MG63 (cell line): ENCODE results near the gene PSME4. TPM values are rescaled to one million over a fixed set of nuclear protein-coding genes. Genes with fewer than 3 reads are reported as not detected.
"Not testable (repeated sequence)": the region's sequence is repeated elsewhere in the genome, so short reads cannot be mapped to it uniquely, and the experiment has no call there.

ENCODE experiments used
- DNase-seq: peaks from one replicate; pipeline ENCODE4 v3.0.0-alpha.2; 2020
- H3K27me3 ChIP-seq: fragments of 250-450 bp; sonication (Bioruptor Pico); 2 replicates; pipeline ENCODE4 v1.5.1; 2020; ENCODE audit warnings: mild to moderate bottlenecking, moderate library complexity
- H3K36me3 ChIP-seq: fragments of 250-450 bp; sonication (Bioruptor Pico); 2 replicates; pipeline ENCODE4 v1.5.1; 2020; ENCODE audit warnings: mild to moderate bottlenecking, moderate library complexity
- H3K4me3 ChIP-seq: fragments of 250-450 bp; sonication (Bioruptor Pico); 2 replicates; pipeline ENCODE4 v1.5.1; 2020; ENCODE audit warnings: mild to moderate bottlenecking, moderate library complexity
- H3K9me3 ChIP-seq: fragments of 250-450 bp; sonication (Bioruptor Pico); 2 replicates; pipeline ENCODE4 v1.5.1; 2020; ENCODE audit warnings: mild to moderate bottlenecking, moderate library complexity
- total RNA-seq: library from RNA; depleted of rRNA; stranded (reverse); fragments of >200 nt; shearing (Covaris generic); gene quantifications from 2 replicates; pipeline ENCODE4 v1.2.3, GENCODE V29; 2014; ENCODE audit warnings: low replicate concordance

Gene PSME4
- total RNA-seq, 1 experiment from 2014 or later, result 17.9 TPM

DNA sequence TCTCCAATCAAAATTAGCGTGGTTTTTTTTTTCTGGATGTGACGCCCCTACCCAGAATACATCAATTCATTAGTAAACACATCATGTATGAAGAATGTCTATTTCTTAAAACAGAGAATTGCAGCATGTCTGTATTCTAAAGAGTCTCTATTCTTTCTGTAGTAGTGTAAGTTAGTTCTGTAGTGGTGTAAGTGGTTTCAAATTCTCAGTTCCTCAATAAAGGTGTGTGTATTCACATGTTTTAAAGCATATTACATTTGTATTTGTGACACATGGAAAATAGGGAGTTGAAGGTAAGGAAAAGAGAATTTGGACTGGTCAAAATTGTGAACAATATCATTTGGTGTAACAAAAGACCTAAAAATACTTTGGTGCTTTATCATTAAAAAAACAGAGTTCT is 103.0 kb downstream of the PSME4 start:
- Histone ChIP-seq H3K4me3 (no peak overlapping the region), H3K9me3 (no peaks in the 10 kb centered on the region), H3K36me3 (peaks cover 47% of the 10 kb centered on the region), H3K27me3 (no peaks in the 10 kb centered on the region)
- no peak for DNase-seq

DNA sequence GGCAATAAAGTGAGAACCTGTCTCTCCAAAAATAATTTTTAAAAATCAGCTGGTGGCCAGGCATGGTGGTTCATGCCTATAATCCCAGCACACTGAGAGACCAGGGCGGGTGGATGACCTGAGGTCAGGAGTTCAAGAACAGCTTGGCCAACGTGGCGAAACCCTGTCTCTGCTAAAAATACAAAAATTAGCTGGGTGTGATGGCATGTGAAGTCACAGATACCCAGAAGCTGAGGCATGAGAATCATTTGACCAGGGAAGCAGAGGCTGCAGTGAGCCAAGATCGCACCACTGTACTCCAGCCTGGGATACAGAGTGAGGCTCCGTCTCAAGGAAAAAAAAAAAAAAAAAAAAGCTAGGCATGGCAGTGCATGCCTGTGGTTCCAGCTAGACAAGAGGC is 103.6 kb downstream of the PSME4 start:
- H3K36me3 ChIP-seq, result peaks cover 47% of the 10 kb centered on the region
- DNase-seq, result no peak

DNA sequence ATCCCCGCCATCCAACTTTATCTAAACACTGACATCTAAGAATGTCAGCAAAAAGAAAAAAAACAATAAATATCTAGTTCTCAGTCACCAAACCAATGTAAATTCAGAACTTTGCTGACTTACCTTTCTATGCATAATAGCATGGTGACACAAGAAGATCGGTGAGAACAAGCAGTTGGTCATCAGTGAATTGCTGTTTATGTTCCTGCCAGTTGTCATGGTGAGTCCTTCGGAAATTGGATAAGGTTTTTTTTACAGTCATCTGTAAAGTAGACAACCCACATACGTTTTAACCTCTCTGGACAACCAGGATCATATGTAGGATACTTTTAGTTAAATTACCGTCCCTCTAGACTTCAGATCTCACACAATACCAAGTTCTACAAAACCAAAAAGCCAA is 104.8 kb downstream of the PSME4 start:
- Histone ChIP-seq H3K27me3 (no peaks in the 10 kb centered on the region), H3K4me3 (no peak overlapping the region), H3K9me3 (no peaks in the 10 kb centered on the region), H3K36me3 (peaks cover 47% of the 10 kb centered on the region)
- DNase-seq, result no peak

More for the DNA sequence above, 103.6 kb downstream of the PSME4 start:
- no peaks in the 10 kb centered on the region for H3K27me3 ChIP-seq
- H3K9me3 ChIP-seq, result no peaks in the 10 kb centered on the region
- no peak overlapping the region for H3K4me3 ChIP-seq

DNA sequence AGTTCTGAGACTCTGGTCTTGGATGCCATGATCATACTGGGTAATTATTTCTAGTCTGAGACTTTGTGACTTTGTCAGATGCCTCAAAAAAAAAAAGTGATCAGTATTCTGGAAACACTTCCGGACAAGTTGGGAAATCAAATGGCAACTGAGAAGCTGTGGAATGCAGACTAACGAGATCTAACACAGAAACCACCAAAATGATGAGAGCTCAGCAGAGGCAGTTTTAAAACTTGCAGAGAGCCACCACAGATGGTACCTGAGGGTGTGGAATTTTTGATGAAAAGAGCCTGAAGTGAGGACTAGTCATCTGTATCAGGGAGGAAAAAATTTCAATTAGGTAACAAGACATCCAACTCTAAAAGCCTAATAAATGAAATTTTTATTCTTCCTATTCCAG is 105.5 kb downstream of the PSME4 start:
- no peaks in the 10 kb centered on the region for H3K9me3 ChIP-seq
- peaks cover 48% of the 10 kb centered on the region for H3K36me3 ChIP-seq
- H3K27me3 ChIP-seq, result no peaks in the 10 kb centered on the region
- DNase-seq, result no peak
- H3K4me3 ChIP-seq, result no peak overlapping the region

GRCh38 chr2:53863538-53864227 is 107.1 kb downstream of the PSME4 start:
- no peak overlapping the region for H3K4me3 ChIP-seq
- H3K9me3 ChIP-seq, result no peaks in the 10 kb centered on the region
- H3K36me3 ChIP-seq, result peaks cover 45% of the 10 kb centered on the region
- no peak for DNase-seq
- H3K27me3 ChIP-seq, result no peaks in the 10 kb centered on the region

DNA sequence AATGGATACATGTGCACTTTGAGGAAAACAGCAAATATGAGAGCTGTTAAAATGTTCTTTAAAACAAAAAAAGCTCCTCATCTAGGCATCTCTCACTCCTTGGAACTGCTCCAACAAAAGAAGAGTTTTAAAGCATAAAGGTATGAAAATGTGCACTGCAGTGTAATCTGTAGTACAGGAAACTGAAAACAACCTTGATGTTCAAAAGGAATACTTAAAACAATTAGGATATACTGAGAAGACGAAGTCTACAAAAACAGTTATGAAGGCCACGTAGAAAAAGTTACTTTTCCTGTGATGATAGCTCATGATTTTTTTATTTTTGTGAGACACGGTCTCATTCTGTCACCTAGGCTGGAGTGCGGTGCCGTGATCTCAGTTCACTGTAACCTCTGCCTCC is 109.0 kb downstream of the PSME4 start:
- Histone ChIP-seq H3K27me3 (no peaks in the 10 kb centered on the region), H3K36me3 (peaks cover 39% of the 10 kb centered on the region), H3K9me3 (no peaks in the 10 kb centered on the region), H3K4me3 (no peak overlapping the region)
- DNase-seq, result no peak

DNA sequence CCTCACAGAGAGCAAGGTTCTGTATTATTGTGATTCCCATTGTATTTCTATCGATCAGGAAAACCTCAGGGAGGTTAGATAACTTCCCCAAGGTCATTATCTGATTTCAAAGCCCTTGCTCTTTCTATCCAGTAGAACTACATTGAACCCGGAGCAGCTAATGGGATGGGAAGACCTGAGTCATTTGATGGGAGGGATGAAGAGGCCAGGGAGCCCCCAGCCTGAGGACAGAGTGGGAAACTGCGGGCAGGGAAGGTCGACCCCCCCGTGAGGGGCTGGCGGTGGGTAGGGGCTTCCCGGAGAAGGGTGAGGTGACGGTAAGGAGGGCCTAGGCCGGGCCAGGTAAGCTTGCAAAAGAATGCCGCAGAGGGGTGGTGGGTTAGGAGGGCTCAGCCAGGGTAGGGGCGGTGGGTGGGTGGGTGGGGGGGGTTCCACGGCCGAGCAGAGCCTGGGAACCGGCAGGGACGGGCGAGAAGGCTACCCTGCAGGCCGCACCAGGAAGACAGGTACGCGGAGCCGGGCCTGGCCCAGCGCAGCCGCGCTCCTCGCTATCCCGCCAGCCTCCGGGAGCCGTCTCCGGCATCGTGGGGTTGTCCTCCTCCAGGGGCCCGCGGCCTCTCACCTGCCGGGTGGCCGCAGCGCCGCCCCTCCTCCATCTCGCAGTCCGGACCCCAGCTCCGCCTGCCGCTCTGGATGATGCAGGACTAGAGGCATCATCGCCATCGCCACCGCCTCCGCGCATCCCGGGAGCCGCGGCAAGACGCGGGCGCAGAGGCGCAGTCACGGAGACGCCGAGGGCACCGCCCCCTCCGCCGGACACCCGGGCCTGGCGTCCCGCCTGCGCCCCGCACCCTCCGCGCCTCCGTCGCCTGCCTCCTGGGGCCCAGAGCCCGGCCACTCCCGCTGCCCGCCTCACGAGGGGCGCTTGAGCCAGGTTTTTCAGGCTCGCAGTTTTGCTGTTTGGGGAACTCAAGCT is 111.3 kb downstream of the PSME4 start, which contains the start of gene GPR75:
Gene GPR75 (minus strand): TSS at position 762 of the 976 bp plus-strand sequence. CDS start 5,211 bp downstream, outside the sequence.
- DNase-seq, result no peak
- peaks cover 18% of the 10 kb centered on the region for H3K36me3 ChIP-seq
- no peaks in the 10 kb centered on the region for H3K9me3 ChIP-seq
- H3K27me3 ChIP-seq, result no peaks in the 10 kb centered on the region
- no peak within 1 kb of the TSS for H3K4me3 ChIP-seq

DNA sequence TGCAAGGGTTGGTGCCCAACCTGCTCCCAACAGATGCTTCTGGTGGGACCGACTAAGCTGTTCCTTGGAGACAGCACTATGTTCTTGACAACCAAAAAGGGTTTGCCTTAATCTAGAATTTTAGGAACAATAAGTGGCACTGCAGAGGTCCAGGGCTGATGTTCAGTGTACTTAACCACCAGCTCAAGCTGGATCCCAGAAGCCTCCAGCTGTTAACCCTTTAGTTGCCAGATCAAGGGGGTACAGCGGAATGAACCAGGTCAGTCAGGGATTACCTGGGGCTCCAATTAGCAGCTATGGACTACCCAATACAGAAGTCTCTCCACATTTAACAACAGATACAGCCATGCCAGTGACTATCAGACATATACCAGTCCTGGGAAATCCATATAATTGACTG is 114.5 kb downstream of the PSME4 start:
- Histone ChIP-seq H3K9me3 (no peaks in the 10 kb centered on the region), H3K27me3 (no peaks in the 10 kb centered on the region), H3K36me3 (peaks cover 17% of the 10 kb centered on the region), H3K4me3 (no peak overlapping the region)
- no peak for DNase-seq

- Histone ChIP-seq H3K36me3 (peaks cover 15% of the 10 kb centered on the region), H3K4me3 (no peak overlapping the region), H3K9me3 (no peaks in the 10 kb centered on the region), H3K27me3 (no peaks in the 10 kb centered on the region)
- no peak for DNase-seq
These were observed 116.1 kb downstream of the PSME4 start for GRCh38 chr2:53854678-53855077.

DNA sequence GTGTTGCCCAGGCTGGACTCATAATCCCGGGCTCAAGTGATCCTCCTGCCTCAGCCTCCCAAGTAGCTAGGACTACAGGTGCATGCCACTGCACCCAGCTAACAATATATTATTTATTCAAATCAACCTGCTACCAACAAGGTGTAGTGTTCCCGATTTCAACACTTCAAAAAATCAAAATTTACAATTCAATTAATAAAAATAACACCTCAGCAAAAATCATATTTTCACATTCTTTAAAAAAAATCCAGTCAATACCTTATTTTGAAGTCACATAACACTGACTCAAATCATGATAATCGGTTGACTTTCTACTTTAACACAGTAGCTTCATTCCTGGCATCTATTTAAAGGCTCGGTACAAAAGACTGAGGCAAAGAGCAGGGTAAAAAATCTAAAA is 118.3 kb downstream of the PSME4 start:
- Histone ChIP-seq H3K36me3 (peaks cover 12% of the 10 kb centered on the region), H3K9me3 (no peaks in the 10 kb centered on the region), H3K27me3 (no peaks in the 10 kb centered on the region), H3K4me3 (no peak overlapping the region)
- DNase-seq, result no peak

DNA sequence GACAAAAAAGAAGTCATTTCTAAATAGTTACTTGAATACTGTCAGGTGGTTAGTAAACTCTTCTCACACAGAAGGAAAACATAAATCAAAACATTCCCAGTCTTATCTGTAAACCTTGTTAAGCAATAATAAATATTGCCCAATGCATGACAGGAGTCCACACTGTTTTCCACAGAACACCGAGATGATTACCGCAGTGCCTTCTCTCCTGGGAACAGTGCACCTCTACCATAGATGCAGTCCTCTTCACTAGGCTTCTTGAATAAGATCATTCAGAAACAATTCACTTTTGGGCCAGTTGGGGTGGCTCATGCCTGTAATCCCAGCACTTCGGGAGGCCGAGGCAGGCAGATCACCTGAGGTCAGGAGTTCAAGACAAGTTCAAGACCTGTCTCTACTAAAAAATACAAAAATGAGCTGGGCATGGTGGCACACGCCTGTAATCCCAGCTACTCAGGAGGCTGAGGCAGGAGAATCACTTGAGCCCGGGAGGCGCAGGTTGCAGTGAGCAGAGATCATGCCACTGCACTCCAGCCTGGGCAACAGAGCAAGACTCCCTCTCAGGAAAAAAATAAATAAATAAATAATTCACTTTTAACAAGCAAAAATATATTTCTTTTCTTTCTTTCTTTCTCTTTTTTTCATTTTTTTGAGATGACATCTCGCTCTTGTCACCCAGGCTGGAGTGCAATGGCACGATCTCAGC is 119.6 kb downstream of the PSME4 start:
- not testable (repeated sequence) for H3K4me3 ChIP-seq, H3K27me3 ChIP-seq, DNase-seq, H3K9me3 ChIP-seq
- peaks cover 12% of the 10 kb centered on the region for H3K36me3 ChIP-seq

DNA sequence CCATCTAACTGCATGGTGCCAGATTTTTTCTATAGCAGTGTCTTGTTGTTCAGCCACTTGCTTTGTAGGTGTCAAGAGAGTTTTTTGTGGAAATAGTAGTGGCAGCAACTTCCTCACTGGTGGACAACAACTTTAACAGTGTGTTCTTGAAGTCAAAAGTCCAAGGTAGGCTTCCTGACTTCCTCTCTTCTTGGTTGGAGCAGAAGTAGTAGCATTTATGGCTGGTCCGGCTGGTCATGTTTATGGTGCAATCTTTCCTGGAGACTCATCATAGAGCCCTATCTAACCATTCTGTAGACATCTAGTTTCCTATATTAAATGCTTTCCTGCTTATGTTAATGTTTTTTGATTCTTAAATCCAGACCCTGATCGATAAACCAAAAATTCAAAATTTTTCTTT is 122.7 kb downstream of the PSME4 start:
- Histone ChIP-seq H3K9me3 (no peaks in the 10 kb centered on the region), H3K27me3 (no peaks in the 10 kb centered on the region), H3K36me3 (peaks cover 4% of the 10 kb centered on the region; the same call in 1 of the 2 replicates), H3K4me3 (no peak overlapping the region)
- no peak for DNase-seq

- Histone ChIP-seq H3K4me3 (no peak overlapping the region), H3K36me3 (no peaks in the 10 kb centered on the region), H3K27me3 (no peaks in the 10 kb centered on the region), H3K9me3 (no peaks in the 10 kb centered on the region)
- no peak for DNase-seq
These were observed 127.2 kb downstream of the PSME4 start for GRCh38 chr2:53843595-53843994.

DNA sequence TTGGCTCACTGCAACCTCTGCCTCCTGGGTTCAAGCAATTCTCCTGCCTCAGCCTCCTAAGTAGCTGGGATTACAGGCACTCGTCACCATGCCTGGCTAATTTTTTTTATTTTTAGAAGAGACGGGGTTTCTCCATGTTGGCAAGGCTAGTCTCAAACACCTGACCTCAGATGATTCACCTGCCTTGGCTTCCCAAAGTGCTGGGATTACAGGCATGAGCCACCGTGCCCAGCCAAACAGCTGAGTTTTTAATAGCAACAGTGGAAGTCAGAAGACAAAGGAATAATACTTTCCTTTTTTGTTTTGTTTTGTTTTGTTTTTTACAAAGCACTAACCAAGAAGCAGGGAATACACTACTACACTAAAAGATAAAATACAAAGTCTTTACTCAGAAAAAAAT is 127.9 kb downstream of the PSME4 start:
- DNase-seq, result peak; percentile 18
- no peak overlapping the region for H3K4me3 ChIP-seq
- H3K9me3 ChIP-seq, result no peaks in the 10 kb centered on the region
- H3K27me3 ChIP-seq, result no peaks in the 10 kb centered on the region
- no peaks in the 10 kb centered on the region for H3K36me3 ChIP-seq

GRCh38 chr2:53841651-53842050 is 129.1 kb downstream of the PSME4 start:
- H3K9me3 ChIP-seq, H3K4me3 ChIP-seq, H3K36me3 ChIP-seq, DNase-seq, H3K27me3 ChIP-seq: not testable (repeated sequence)

GRCh38 chr2:53840580-53840979 is 130.2 kb downstream of the PSME4 start:
- Histone ChIP-seq H3K4me3 (no peak overlapping the region), H3K9me3 (no peaks in the 10 kb centered on the region), H3K27me3 (no peaks in the 10 kb centered on the region), H3K36me3 (no peaks in the 10 kb centered on the region)
- DNase-seq, result no peak

- H3K36me3 ChIP-seq, result not testable (repeated sequence)
These were observed 140.9 kb downstream of the PSME4 start for GRCh38 chr2:53829980-53830290.

More at GRCh38 chr2:53829980-53830290, 140.9 kb downstream of the PSME4 start:
- not testable (repeated sequence) for H3K9me3 ChIP-seq, H3K4me3 ChIP-seq, H3K27me3 ChIP-seq, DNase-seq
